OCI-LY1 (cell line): ENCODE measurements around the gene SLC12A8.

Source experiments
- CTCF ChIP-seq: fragments of 200-600 bp; sonication (generic), shearing (Covaris generic); IDR thresholded peaks from 2 replicates; pipeline ENCODE4 v1.5.1; 2017; ENCODE audit warnings: mild to moderate bottlenecking, antibody characterized with exemption, low read length, moderate library complexity, mixed read lengths
- EZH2 ChIP-seq: fragments of 200-600 bp; sonication (generic), shearing (Covaris generic); IDR thresholded peaks from 2 replicates; pipeline ENCODE4 v1.8.0; 2017; ENCODE audit warnings: borderline replicate concordance, mixed run types, mild to moderate bottlenecking, antibody characterized with exemption, low read length, moderate library complexity, mixed read lengths

GRCh38 chr3:125125821-125126245, 86.7 kb downstream of the SLC12A8 start:
- TF ChIP-seq CTCF (no peak), EZH2 (no peak)
